Occipital lobe (tissue), 2 donors: ENCODE data around the gene FAM210A. TPM values are rescaled to one million over a fixed set of nuclear protein-coding genes. Genes with fewer than 3 reads are reported as not detected.
"Not testable (repeated sequence)": the region's sequence is repeated elsewhere in the genome, so short reads cannot be mapped to it uniquely, and the experiment has no call there.

ENCODE experiments used
- DNase-seq: peaks from one replicate; lab custom pipeline; 2025; lab: John Stamatoyannopoulos, UW
- total RNA-seq: library from RNA; depleted of rRNA; stranded (reverse); fragments of >200 nt; gene quantifications from one replicate; pipeline ENCODE4 v1.2.3, GENCODE V29; 2014

Gene FAM210A
- total RNA-seq, result 31.8 TPM

GRCh38 chr18:13726232-13726971 is at the start of gene FAM210A, which contains the start of gene RNMT:
TSS of gene FAM210A (minus strand) at chr18:13726558. CDS start at chr18:13682077, 44,481 bp downstream.
TSS of gene RNMT (plus strand) at chr18:13726673. CDS start at chr18:13731518, 4,845 bp downstream.
- DNase-seq, result peak; percentile 93

GRCh38 chr18:13775058-13775457 is 48.7 kb upstream of the FAM210A start:
- DNase-seq, result no peak

GRCh38 chr18:13762690-13763439 is 36.5 kb upstream of the FAM210A start:
- DNase-seq, result no peak

GRCh38 chr18:13760047-13760446 is 33.7 kb upstream of the FAM210A start:
- DNase-seq, result no peak

GRCh38 chr18:13758622-13759021 is 32.3 kb upstream of the FAM210A start:
- no peak for DNase-seq

GRCh38 chr18:13756671-13757070 is 30.3 kb upstream of the FAM210A start:
- DNase-seq, result no peak

- no peak for DNase-seq
Measured at GRCh38 chr18:13756261-13756660, 29.9 kb upstream of the FAM210A start.

GRCh38 chr18:13751599-13751998 is 25.2 kb upstream of the FAM210A start:
- DNase-seq, result not testable (repeated sequence)

GRCh38 chr18:13746633-13747032 is 20.3 kb upstream of the FAM210A start:
- no peak for DNase-seq

GRCh38 chr18:13745696-13746095 is 19.3 kb upstream of the FAM210A start:
- no peak for DNase-seq

GRCh38 chr18:13735681-13736080 is 9.3 kb upstream of the FAM210A start:
- DNase-seq, result no peak

- DNase-seq, result no peak
Measured at GRCh38 chr18:13730481-13730880, 4.1 kb upstream of the FAM210A start.

- DNase-seq, result peak; percentile 37
Measured at GRCh38 chr18:13726972-13727331, 594 bp upstream of the FAM210A start.

- peak; percentile 5 for DNase-seq
Measured at GRCh38 chr18:13725566-13726231, 659 bp downstream of the FAM210A start.

GRCh38 chr18:13720847-13721246 is 5.5 kb downstream of the FAM210A start:
- no peak for DNase-seq

GRCh38 chr18:13720123-13720522 is 6.2 kb downstream of the FAM210A start:
- no peak for DNase-seq

- no peak for DNase-seq
Measured at GRCh38 chr18:13716916-13717315, 9.4 kb downstream of the FAM210A start.

- no peak for DNase-seq
Measured at GRCh38 chr18:13715330-13715729, 11.0 kb downstream of the FAM210A start.

- no peak for DNase-seq
Measured at GRCh38 chr18:13713455-13714055, 12.8 kb downstream of the FAM210A start.

- DNase-seq, result no peak
Measured at GRCh38 chr18:13712400-13713131, 13.8 kb downstream of the FAM210A start.

- DNase-seq, result no peak
Measured at GRCh38 chr18:13710414-13710831, 15.9 kb downstream of the FAM210A start.
